ENCODE data around the gene MORF4L1. TPM values are rescaled to one million over a fixed set of nuclear protein-coding genes. Genes with fewer than 3 reads are reported as not detected.

The MORF4L1 gene
- total RNA-seq, 2 donors from 2014 or later: 221 to 237 TPM

DNA sequence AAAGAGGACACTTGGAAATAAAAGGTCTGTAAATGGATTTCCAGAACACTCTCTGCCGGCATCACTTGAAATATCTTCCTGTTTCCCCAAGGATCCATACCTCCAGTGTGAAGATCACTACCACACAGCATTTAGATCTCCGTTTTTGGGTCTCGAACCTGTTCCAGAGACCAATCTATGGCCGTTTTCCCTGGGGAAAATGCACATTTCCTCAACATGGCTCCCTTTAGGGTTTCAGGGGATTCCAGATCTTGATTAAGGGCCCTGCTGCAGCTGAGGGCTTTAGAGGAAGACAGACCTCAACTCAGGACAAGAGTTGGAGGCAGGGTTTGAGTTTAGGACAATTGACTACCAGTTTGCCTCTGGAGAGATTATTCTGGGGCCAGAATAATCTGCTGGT lies 70.1 kb downstream of the MORF4L1 start:
- no peak overlapping the region for H3K4me3 ChIP-seq
- no peak for TF ChIP-seq CTCF (IDR thresholded peaks at IDR 0.05)
- DNase-seq: no peak
- no peak overlapping the region for H3K9ac ChIP-seq (ENCODE audit: low read depth in 2 of 2, low read length in 2 of 2)
- no peak overlapping the region for H3K27ac ChIP-seq
- no peaks in the 10 kb centered on the region for H3K9me3 ChIP-seq
- H3K36me3 ChIP-seq: no peaks in the 10 kb centered on the region
- no peaks in the 10 kb centered on the region for H3K27me3 ChIP-seq
- H3K4me1 ChIP-seq: no peaks in the 10 kb centered on the region
- intact Hi-C loops (cut with DNase I): no loop called here

DNA sequence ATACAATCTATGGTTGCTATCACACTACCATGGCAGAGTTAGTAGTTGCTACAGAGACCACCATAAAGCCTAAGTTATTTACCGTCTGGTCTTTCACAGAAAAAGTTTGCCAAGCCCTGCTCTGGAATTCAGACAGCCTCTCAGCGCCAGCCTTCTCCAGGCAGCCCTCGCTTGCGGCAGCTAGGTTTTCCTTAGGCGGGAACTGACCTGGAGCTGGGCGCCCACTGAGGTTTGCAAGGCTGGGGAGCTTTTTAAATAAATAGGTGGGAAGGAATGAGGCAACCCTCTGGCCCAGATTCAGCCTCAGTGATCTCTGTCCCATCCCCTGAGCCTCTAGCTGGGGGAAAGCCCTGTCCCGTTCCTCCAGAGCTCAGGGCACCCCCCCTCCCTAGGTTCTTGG lies 71.0 kb downstream of the MORF4L1 start:
- Histone ChIP-seq H3K4me3 (peak overlapping the region; percentile 71), H3K9ac (ENCODE audit: low read depth in 2 of 2, low read length in 2 of 2) (peak overlapping the region; percentile 52 to 77), H3K27me3 (no peaks in the 10 kb centered on the region), H3K27ac (no peak overlapping the region), H3K36me3 (no peaks in the 10 kb centered on the region), H3K9me3 (no peaks in the 10 kb centered on the region), H3K4me1 (no peaks in the 10 kb centered on the region)
- DNase-seq: no peak
- intact Hi-C loops (cut with DNase I): no loop called here
- TF ChIP-seq CTCF (IDR thresholded peaks at IDR 0.05): no peak

DNA sequence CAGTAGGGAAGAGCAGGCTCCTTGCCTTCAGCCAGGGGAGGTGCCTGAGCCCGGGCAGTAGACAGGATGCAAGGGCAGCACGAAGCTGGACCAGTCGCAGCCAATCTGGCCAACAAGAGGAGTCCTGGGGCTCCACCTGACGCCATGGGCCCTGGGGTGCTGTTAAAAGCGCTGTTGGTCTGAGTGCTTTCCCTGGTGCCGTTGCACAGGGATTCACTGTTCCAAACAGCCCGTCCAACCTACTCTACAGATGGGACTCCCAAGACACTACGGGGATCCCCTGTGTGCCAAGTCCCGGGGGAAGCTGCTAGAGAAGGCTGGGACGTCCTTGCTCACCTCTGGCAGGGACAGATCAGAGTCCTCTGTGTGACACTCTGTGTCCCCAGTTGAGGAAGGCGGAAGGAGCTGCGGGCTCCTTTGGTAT lies 71.5 kb downstream of the MORF4L1 start:
- H3K9me3 ChIP-seq: no peaks in the 10 kb centered on the region
- no peaks in the 10 kb centered on the region for H3K4me1 ChIP-seq
- H3K9ac ChIP-seq (ENCODE audit: low read depth in 2 of 2, low read length in 2 of 2): peak overlapping the region; percentile 52 to 77
- TF ChIP-seq CTCF (IDR thresholded peaks at IDR 0.05): no peak
- no peaks in the 10 kb centered on the region for H3K36me3 ChIP-seq
- H3K27ac ChIP-seq: peak overlapping the region; percentile 40
- DNase-seq: no peak
- peak overlapping the region; percentile 71 for H3K4me3 ChIP-seq
- H3K27me3 ChIP-seq: no peaks in the 10 kb centered on the region
- intact Hi-C loops (cut with DNase I): no loop called here

DNA sequence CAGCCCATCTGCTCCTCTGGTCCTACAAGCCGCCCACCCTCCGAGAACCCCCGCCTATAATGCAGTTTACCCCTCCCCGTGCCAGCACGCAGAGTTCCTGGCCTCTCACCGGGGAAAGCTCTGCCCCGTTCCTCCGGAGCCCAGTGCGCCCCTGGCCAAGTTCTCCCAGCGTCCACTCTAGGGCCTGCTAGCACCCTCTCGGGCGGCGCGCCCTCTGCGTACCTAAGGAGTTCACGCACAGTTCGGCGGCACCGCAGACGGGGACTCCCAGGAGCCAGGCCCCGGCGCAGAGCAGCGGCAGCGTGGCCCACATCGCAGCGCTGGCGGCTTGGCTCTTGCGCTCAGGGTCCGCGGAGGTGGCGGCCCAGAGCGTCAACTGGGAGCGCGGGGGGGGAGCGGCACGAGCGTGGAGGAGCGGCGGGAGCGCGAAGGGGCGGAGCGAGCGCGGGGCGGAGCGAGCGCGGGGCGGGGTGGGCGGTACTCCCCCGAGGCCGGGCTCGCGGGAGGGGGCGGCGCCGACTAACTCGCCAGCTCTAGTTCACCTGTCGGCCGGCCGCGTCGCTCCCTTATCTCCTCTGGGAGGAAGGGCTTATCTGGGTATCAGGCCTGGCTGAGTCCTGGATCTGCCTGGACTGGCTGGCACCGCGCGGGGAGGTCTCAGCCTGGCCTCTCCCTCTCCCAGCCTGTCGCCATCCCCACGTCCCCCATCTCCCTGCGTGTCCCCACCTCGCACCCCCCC lies 72.1 kb downstream of the MORF4L1 start, which contains the start of gene CTSH:
TSS of gene CTSH (minus strand) at position 378 of the 739 bp plus-strand sequence. CDS start at position 313, 65 bp downstream.
- intact Hi-C loops (cut with DNase I): no loop called here
- peak within 1 kb of the TSS; percentile 71 for H3K4me3 ChIP-seq
- no peaks in the 10 kb centered on the region for H3K36me3 ChIP-seq
- peak within 1 kb of the TSS; percentile 52 to 77 for H3K9ac ChIP-seq (ENCODE audit: low read depth in 2 of 2, low read length in 2 of 2)
- no peak for TF ChIP-seq CTCF (IDR thresholded peaks at IDR 0.05)
- DNase-seq: peak; percentile 92
- no peaks in the 10 kb centered on the region for H3K27me3 ChIP-seq
- H3K9me3 ChIP-seq: no peaks in the 10 kb centered on the region
- H3K4me1 ChIP-seq: no peaks in the 10 kb centered on the region
- peak within 1 kb of the TSS; percentile 40 for H3K27ac ChIP-seq

- Histone ChIP-seq H3K9me3 (no peaks in the 10 kb centered on the region), H3K36me3 (no peaks in the 10 kb centered on the region), H3K27me3 (no peaks in the 10 kb centered on the region), H3K9ac (ENCODE audit: low read depth in 2 of 2, low read length in 2 of 2) (no peak overlapping the region), H3K4me1 (no peaks in the 10 kb centered on the region), H3K27ac (no peak overlapping the region), H3K4me3 (no peak overlapping the region)
- DNase-seq: no peak
- intact Hi-C loops (cut with DNase I): no loop called here
- no peak for TF ChIP-seq CTCF (IDR thresholded peaks at IDR 0.05)
These were observed 73.8 kb downstream of the MORF4L1 start for GRCh38 chr15:78946493-78946892.

Measured in colonic mucosa (tissue), 4 donors.